Measurements from ENCODE around the gene CCER1. TPM values are rescaled to one million over a fixed set of nuclear protein-coding genes. Genes with fewer than 3 reads are reported as not detected.

CCER1 gene
- total and polyA plus RNA-seq, 12 donors, result not detected

DNA sequence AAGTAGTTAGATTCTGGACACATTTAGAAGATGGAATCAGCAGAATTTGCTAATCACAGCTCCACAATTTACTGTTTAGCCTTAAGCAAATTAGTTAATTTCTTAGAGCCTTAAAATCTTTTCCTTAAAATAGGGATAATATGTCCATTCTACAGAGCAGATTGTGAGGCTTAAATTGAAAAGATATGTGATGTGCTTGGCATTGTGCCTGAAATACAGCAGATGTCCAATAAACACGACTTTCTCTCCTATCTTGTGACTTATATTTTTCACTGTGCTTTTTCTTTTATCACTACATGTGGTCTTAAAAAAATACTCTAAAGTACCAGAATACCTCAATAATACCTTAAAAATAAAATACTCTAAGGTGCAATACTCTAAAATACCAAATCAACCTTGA is 30.6 kb downstream of the CCER1 start:
- no peaks in the 10 kb centered on the region for H3K27me3 ChIP-seq
- no peak for DNase-seq
- no peak overlapping the region for H3K27ac ChIP-seq
- intact Hi-C loops (cut with DNase I), result no loop called here
- H3K4me1 ChIP-seq (replicated peaks in 1 of 2), result peaks cover 6 to 17% of the 10 kb centered on the region in 2 donors
- 41 to 59% (median 56%) methylated on average over 1 of the region's 1 CpG for WGBS, 4 donors
- no peaks in the 10 kb centered on the region for H3K9me3 ChIP-seq (replicated peaks in 1 of 3)
- TF ChIP-seq CTCF (IDR thresholded peaks at IDR 0.05) (no peak), POLR2A (IDR thresholded peaks at IDR 0.05) (no peak)
- no peaks in the 10 kb centered on the region for H3K36me3 ChIP-seq (replicated peaks in 1 of 2)
- no peak overlapping the region for H3K4me3 ChIP-seq

DNA sequence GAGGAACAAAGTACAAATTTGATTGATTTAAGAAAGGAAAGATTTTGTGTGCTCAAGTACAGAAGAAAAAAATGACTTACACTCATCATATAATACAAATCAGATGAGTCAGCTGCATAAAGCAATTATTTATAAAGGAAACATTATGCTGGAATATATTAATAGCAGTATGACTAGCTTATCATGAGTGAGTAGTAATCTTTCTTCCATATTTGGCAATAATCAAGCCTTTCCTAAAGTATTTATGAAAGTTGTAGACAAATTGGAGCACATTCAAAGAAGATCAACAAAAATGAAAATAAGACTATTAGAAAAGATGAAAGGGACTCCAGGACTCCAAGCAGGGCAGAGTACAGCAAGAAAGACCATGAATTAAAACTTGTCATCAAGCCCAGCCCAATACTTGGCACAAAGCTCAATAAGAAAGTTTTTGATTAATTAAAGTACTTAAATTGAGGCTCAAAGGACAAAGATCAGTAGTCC is 32.8 kb downstream of the CCER1 start:
- no peak for DNase-seq
- peak overlapping the region in 1 of 5 donors; percentile 30 for H3K27ac ChIP-seq
- no peaks in the 10 kb centered on the region for H3K36me3 ChIP-seq (replicated peaks in 1 of 2)
- no peaks in the 10 kb centered on the region for H3K27me3 ChIP-seq
- intact Hi-C loops (cut with DNase I), result no loop called here
- TF ChIP-seq CTCF (IDR thresholded peaks at IDR 0.05), result no peak
- TF ChIP-seq POLR2A (IDR thresholded peaks at IDR 0.05), result no peak
- H3K9me3 ChIP-seq (replicated peaks in 1 of 3), result no peaks in the 10 kb centered on the region
- no peak overlapping the region for H3K4me3 ChIP-seq
- H3K4me1 ChIP-seq (replicated peaks in 1 of 2), result peaks cover 6 to 17% of the 10 kb centered on the region in 2 donors

GRCh38 chr12:90921536-90921935 is 33.4 kb downstream of the CCER1 start:
- Histone ChIP-seq H3K4me3 (no peak overlapping the region), H3K4me1 (replicated peaks in 1 of 2) (peaks cover 6 to 17% of the 10 kb centered on the region in 2 donors), H3K27ac (peak overlapping the region in 1 of 5 donors; percentile 1), H3K36me3 (replicated peaks in 1 of 2) (no peaks in the 10 kb centered on the region), H3K27me3 (no peaks in the 10 kb centered on the region), H3K9me3 (replicated peaks in 1 of 3) (no peaks in the 10 kb centered on the region)
- TF ChIP-seq POLR2A (IDR thresholded peaks at IDR 0.05) (no peak), CTCF (IDR thresholded peaks at IDR 0.05) (no peak)
- no peak for DNase-seq
- 79 to 94% (median 87%) methylated on average over 1 of the region's 1 CpG for WGBS, 4 donors
- intact Hi-C loops (cut with DNase I), result no loop called here

DNA sequence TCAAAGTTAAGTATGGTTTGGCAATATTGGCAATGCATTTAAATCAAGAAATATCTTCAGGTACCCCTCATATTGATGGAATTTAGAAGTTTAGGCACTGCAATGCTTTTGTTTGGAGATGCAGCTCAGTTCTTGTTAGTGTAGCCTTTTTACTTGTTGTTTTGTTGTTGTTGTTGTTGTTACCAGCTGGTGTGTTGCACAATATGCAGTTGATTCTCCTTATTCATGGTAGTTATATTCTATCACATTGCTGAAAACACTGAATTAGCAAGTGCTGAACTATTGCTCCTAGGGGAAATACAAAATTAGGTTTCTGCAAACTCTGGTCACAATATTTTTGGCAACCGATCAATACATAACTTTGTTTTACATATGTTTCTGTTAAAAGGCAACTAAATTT is 34.8 kb downstream of the CCER1 start:
- no peaks in the 10 kb centered on the region for H3K36me3 ChIP-seq (replicated peaks in 1 of 2)
- intact Hi-C loops (cut with DNase I), result no loop called here

More for the DNA sequence above, 34.8 kb downstream of the CCER1 start:
- Histone ChIP-seq H3K9me3 (replicated peaks in 1 of 3) (no peaks in the 10 kb centered on the region), H3K27ac (no peak overlapping the region), H3K27me3 (no peaks in the 10 kb centered on the region), H3K4me1 (replicated peaks in 1 of 2) (peaks cover 6 to 17% of the 10 kb centered on the region in 2 donors), H3K4me3 (no peak overlapping the region)
- no peak for TF ChIP-seq CTCF (IDR thresholded peaks at IDR 0.05)
- no peak for TF ChIP-seq POLR2A (IDR thresholded peaks at IDR 0.05)
- WGBS, 4 donors, result 87 to 97% (median 92%) methylated on average over 1 of the region's 1 CpG
- no peak for DNase-seq

Data from adrenal gland (tissue), 12 donors.